Keratinocyte (primary cell): ENCODE data around the gene ASB6. TPM values are rescaled to one million over a fixed set of nuclear protein-coding genes. Genes with fewer than 3 reads are reported as not detected.

Source experiments
- DNase-seq: peaks from one replicate; pipeline ENCODE4 v3.0.0-alpha.2; 2011; ENCODE audit warnings: low read depth, missing footprints, low spot score
- FAIRE-seq: peaks from 2 replicates; lab custom pipeline; 2011; peaks lifted over from hg19 to GRCh38; lab: Jason Lieb, UNC
- H2AFZ ChIP-seq: 2 replicates; pipeline ENCODE4 v1.6.0; 2012; ENCODE audit warnings: low read length, control low read depth, inconsistent platforms; ENCODE audit not compliant: control insufficient read depth
- H3K27ac ChIP-seq: 2 replicates; pipeline ENCODE4 v1.5.1; 2011; ENCODE audit warnings: low read length; ENCODE audit not compliant: control insufficient read depth, insufficient read depth
- H3K27me3 ChIP-seq: 3 replicates; pipeline ENCODE4 v1.6.0; 2011; ENCODE audit warnings: low read length; ENCODE audit not compliant: control insufficient read depth, insufficient read depth; ENCODE audit errors: extremely low read depth
- H3K36me3 ChIP-seq, 2 experiments: 2 replicates in 1 of 2; 3 replicates in 1 of 2; pipeline ENCODE4 v1.5.1; 2011; ENCODE audit warnings: low read length in 2 of 2, mild to moderate bottlenecking in 1 of 2; ENCODE audit not compliant: control insufficient read depth in 2 of 2, insufficient read depth in 2 of 2; ENCODE audit errors: extremely low read depth in 1 of 2
- H3K4me1 ChIP-seq: 3 replicates; pipeline ENCODE4 v1.5.1; 2011; ENCODE audit warnings: low read length; ENCODE audit not compliant: control insufficient read depth, insufficient read depth; ENCODE audit errors: extremely low read depth
- H3K4me2 ChIP-seq: 3 replicates; pipeline ENCODE4 v1.6.0; 2011; ENCODE audit warnings: low read depth, low read length; ENCODE audit not compliant: control insufficient read depth, insufficient read depth; ENCODE audit errors: extremely low read depth
- H3K4me3 ChIP-seq, 3 experiments: fragments of 200-600 bp in 1 of 3; sonication (generic) in 1 of 3; 2 replicates in 2 of 3; 3 replicates in 1 of 3; pipeline ENCODE4 v1.5.1; 2011 to 2016; ENCODE audit warnings: low read length in 3 of 3, mild to moderate bottlenecking in 3 of 3, control low read depth in 2 of 3, inconsistent platforms in 1 of 3, low read depth in 1 of 3, mixed read lengths in 1 of 3, mixed run types in 1 of 3, moderate library complexity in 1 of 3; ENCODE audit not compliant: control insufficient read depth in 2 of 3, insufficient read depth in 2 of 3; ENCODE audit errors: extremely low read depth in 1 of 3
- H3K79me2 ChIP-seq: 2 replicates; pipeline ENCODE4 v1.6.0; 2012; ENCODE audit warnings: low read length; ENCODE audit not compliant: control insufficient read depth, insufficient read depth
- H3K9ac ChIP-seq: 3 replicates; pipeline ENCODE4 v1.6.0; 2011; ENCODE audit warnings: low read length; ENCODE audit not compliant: control insufficient read depth, insufficient read depth; ENCODE audit errors: extremely low read depth
- H3K9me1 ChIP-seq: 3 replicates; pipeline ENCODE4 v1.6.0; 2011; ENCODE audit warnings: low read length; ENCODE audit not compliant: control insufficient read depth, insufficient read depth; ENCODE audit errors: extremely low read depth
- H3K9me3 ChIP-seq: 2 replicates; pipeline ENCODE4 v1.5.1; 2012; ENCODE audit warnings: low read depth, low read length; ENCODE audit not compliant: control insufficient read depth
- H4K20me1 ChIP-seq: 3 replicates; pipeline ENCODE4 v1.6.0; 2011; ENCODE audit warnings: low read length; ENCODE audit not compliant: control insufficient read depth, insufficient read depth; ENCODE audit errors: extremely low read depth
- EZH2 ChIP-seq: IDR thresholded peaks from one replicate; pipeline ENCODE4 v1.6.1; 2012; ENCODE audit warnings: inconsistent platforms, mild to moderate bottlenecking, low read length, moderate library complexity
- dilution Hi-C: fragments of 300-500 bp; cut with MboI; formaldehyde crosslinking; loops from one replicate; pipeline ENCODE4 v1.7.0; 2020; ENCODE audit warnings: low sequenced_read_pairs; ENCODE audit not compliant: extremely low pct_ligation_motif_present
- polyA plus RNA-seq, 5 experiments: library from polyadenylated mRNA; depleted of rRNA in 3 of 5; stranded (reverse) in 3 of 5; stranded (forward) in 1 of 5; unstranded in 1 of 5; fragments of >200 nt; gene quantifications; 1 replicate in 1 of 5; 2 replicates in 3 of 5; 3 replicates in 1 of 5; pipeline versions ENCODE4 v1.2.1 to v1.2.3, GENCODE V29; 2011 to 2012; ENCODE audit warnings: missing spikeins in 2 of 5, low read depth in 1 of 5, low replicate concordance in 1 of 5
- TF ChIP-seq, protein P1 (sequence below), 3 experiments: IDR thresholded peaks in 1 of 3; conservative IDR thresholded peaks in 1 of 3; optimal IDR thresholded peaks in 1 of 3; 2 replicates in 2 of 3; 3 replicates in 1 of 3; pipeline versions ENCODE3 to v1.5.1; 2011; ENCODE audit warnings: low read length in 3 of 3, mild to moderate bottlenecking in 3 of 3, moderate library complexity in 2 of 3, control low read depth in 1 of 3, inconsistent platforms in 1 of 3; ENCODE audit not compliant: insufficient read depth in 2 of 3; ENCODE audit errors: extremely low read depth in 1 of 3

Gene ASB6
- polyA plus RNA-seq, 1 donor (not counting 4 experiments of a cell fraction or from before 2014, with no cell fraction given), result 16.3 TPM

DNA sequence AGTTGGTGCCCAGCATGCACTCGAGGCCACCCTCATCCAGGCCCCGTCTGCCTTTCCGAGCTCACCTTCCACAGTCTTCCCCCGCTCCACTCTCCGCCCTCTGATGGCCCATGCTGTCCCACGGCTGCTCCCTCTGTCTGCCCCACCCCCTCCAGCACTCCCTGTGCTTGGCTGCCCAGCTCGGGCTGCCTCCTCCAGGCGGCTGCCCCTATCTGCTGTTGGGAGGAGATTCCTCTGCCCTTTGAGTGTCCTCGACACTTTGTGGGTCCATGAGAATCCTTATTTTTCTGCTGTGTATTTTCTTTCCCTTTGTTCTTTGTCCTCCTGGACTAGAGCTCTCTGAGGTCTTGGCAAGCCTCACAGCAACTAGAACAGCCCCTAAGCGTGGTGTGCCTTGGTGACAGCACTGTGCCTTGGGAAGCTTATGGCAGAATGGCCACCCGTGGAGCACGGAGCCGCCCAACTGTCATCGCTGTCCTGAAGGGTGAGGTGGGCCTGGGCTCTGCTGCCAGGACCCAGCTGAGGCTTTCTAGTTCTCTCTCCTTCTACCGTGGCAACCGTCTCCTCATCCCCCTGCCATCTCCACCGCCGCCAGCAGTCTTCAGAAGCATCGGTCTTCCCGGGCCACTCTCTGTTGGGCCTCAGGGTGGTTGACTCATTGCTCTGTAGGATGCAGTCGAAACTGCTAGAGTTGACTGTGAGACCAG is 10.8 kb downstream of the ASB6 start:
- Histone ChIP-seq H4K20me1 (peaks cover 39% of the 10 kb centered on the region), H3K4me1 (peaks cover 31% of the 10 kb centered on the region), H3K9me1 (peaks cover 6% of the 10 kb centered on the region), H3K79me2 (peaks cover 92% of the 10 kb centered on the region), H3K9ac (no peak overlapping the region), H2AFZ (no peak overlapping the region), H3K9me3 (no peaks in the 10 kb centered on the region), H3K27ac (no peak overlapping the region), H3K4me3 (no peak overlapping the region), H3K4me2 (peak overlapping the region; percentile 65), H3K36me3 (peaks cover 23 to 30% of the 10 kb centered on the region in 2 experiments), H3K27me3 (no peaks in the 10 kb centered on the region)
- DNase-seq, result no peak
- dilution Hi-C loops, result loop anchor here (10.0 kb wide), 1 partner anchor 94 kb away; no protein-coding TSS in a partner anchor
- peak; percentile 91 for FAIRE-seq
- TF ChIP-seq, protein P1, sequence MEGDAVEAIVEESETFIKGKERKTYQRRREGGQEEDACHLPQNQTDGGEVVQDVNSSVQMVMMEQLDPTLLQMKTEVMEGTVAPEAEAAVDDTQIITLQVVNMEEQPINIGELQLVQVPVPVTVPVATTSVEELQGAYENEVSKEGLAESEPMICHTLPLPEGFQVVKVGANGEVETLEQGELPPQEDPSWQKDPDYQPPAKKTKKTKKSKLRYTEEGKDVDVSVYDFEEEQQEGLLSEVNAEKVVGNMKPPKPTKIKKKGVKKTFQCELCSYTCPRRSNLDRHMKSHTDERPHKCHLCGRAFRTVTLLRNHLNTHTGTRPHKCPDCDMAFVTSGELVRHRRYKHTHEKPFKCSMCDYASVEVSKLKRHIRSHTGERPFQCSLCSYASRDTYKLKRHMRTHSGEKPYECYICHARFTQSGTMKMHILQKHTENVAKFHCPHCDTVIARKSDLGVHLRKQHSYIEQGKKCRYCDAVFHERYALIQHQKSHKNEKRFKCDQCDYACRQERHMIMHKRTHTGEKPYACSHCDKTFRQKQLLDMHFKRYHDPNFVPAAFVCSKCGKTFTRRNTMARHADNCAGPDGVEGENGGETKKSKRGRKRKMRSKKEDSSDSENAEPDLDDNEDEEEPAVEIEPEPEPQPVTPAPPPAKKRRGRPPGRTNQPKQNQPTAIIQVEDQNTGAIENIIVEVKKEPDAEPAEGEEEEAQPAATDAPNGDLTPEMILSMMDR (optimal IDR thresholded peaks at IDR 0.05 in 1 of 3, IDR thresholded peaks at IDR 0.05 in 1 of 3, conservative IDR thresholded peaks at IDR 0.05 in 1 of 3; ENCODE audit: extremely low read depth in 1 of 3, insufficient read depth in 2 of 3, low read length in 3 of 3), result peak in 1 of 3 experiments; percentile 22
- no peak for TF ChIP-seq EZH2

DNA sequence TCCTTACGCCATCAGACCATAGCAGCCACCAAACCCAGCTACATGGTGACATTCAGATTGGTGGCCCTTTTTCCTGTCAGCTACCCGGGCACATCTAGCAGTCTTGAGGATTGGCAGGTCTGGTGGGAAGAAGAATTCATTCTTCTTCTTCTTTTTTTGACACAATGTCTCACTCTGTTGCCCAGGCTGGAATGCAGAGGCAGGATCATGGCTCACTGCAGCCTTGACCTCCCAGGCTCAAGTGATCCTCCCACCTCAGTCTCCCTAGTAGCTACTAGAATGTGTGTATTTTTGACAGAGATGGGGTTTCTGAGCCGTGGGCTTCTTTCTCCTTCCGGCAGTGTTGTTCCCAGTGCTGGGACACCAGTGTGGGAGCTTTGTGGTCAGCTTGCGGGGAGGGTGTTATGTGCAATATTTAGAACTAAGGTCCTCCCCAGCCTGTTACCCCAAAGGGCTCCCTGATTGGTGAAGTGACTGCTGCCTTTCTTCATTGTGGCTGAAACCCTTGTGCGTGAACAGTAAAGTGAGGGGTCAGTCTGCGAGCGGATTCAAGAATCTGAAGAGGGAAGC is 12.6 kb downstream of the ASB6 start:
- H3K4me2 ChIP-seq, result no peak overlapping the region
- H2AFZ ChIP-seq, result no peak overlapping the region
- no peak for TF ChIP-seq EZH2
- TF ChIP-seq, protein P1 (optimal IDR thresholded peaks at IDR 0.05 in 1 of 3, IDR thresholded peaks at IDR 0.05 in 1 of 3, conservative IDR thresholded peaks at IDR 0.05 in 1 of 3; ENCODE audit: extremely low read depth in 1 of 3, insufficient read depth in 2 of 3, low read length in 3 of 3), result no peak
- H3K27ac ChIP-seq, result no peak overlapping the region
- dilution Hi-C loops, result no loop called here
- peaks cover 12 to 17% of the 10 kb centered on the region in 2 experiments for H3K36me3 ChIP-seq
- peaks cover 33% of the 10 kb centered on the region for H4K20me1 ChIP-seq
- no peaks in the 10 kb centered on the region for H3K9me3 ChIP-seq
- peaks cover 6% of the 10 kb centered on the region for H3K9me1 ChIP-seq
- H3K4me1 ChIP-seq, result peaks cover 39% of the 10 kb centered on the region
- FAIRE-seq (no peak), DNase-seq (no peak)
- H3K9ac ChIP-seq, result no peak overlapping the region
- H3K79me2 ChIP-seq, result peaks cover 80% of the 10 kb centered on the region
- no peak overlapping the region for H3K4me3 ChIP-seq
- H3K27me3 ChIP-seq, result no peaks in the 10 kb centered on the region
